NB4 (cell line): ENCODE results near the gene IFI27L2.

Experiments
- CTCF ChIP-seq: IDR thresholded peaks from one replicate; pipeline ENCODE4 v1.5.1; 2012; ENCODE audit warnings: low read depth, low read length
- POLR2A ChIP-seq: IDR thresholded peaks from 2 replicates; pipeline ENCODE4 v1.6.1; 2011; ENCODE audit warnings: mild to moderate bottlenecking; ENCODE audit not compliant: insufficient read length; ENCODE audit errors: extremely low read depth

GRCh38 chr14:94079891-94080620 lies 49.3 kb downstream of the IFI27L2 start:
- TF ChIP-seq CTCF: no peak
- no peak for TF ChIP-seq POLR2A
